H9 (cell line): ENCODE results near the gene WDR77. TPM values are rescaled to one million over a fixed set of nuclear protein-coding genes. Genes with fewer than 3 reads are reported as not detected.

Source experiments
- DNase-seq: peaks from one replicate; pipeline ENCODE4 v3.0.0-alpha.2; 2017
- H2AFZ ChIP-seq: one replicate; pipeline ENCODE4 v1.6.1; 2013; ENCODE audit warnings: mild to moderate bottlenecking, low read length, control low read depth, moderate library complexity
- H2AK5ac ChIP-seq: 2 replicates; pipeline ENCODE4 v1.6.1; 2013; ENCODE audit warnings: low read length, control low read depth, mixed read lengths; ENCODE audit not compliant: insufficient read length
- H2BK120ac ChIP-seq: one replicate; pipeline ENCODE4 v1.6.1; 2013; ENCODE audit warnings: low read depth, mild to moderate bottlenecking, low read length, control low read depth, inconsistent platforms; ENCODE audit not compliant: poor library complexity, severe bottlenecking
- H2BK12ac ChIP-seq: 2 replicates; pipeline ENCODE4 v1.6.1; 2013; ENCODE audit warnings: low read length, control low read depth, mixed read lengths, low read depth; ENCODE audit not compliant: insufficient read length
- H2BK15ac ChIP-seq: 2 replicates; pipeline ENCODE4 v1.6.1; 2013; ENCODE audit warnings: low read depth, low read length, control low read depth
- H2BK20ac ChIP-seq: one replicate; pipeline ENCODE4 v1.6.1; 2013; ENCODE audit warnings: low read depth, mild to moderate bottlenecking, low read length, control low read depth, inconsistent platforms; ENCODE audit not compliant: poor library complexity, severe bottlenecking
- H2BK5ac ChIP-seq: 2 replicates; pipeline ENCODE4 v1.6.1; 2013; ENCODE audit warnings: low read length, control low read depth, mixed read lengths; ENCODE audit not compliant: insufficient read length
- H3K14ac ChIP-seq: 2 replicates; pipeline ENCODE4 v1.6.1; 2013; ENCODE audit warnings: low read length, control low read depth; ENCODE audit not compliant: insufficient read depth
- H3K18ac ChIP-seq: 2 replicates; pipeline ENCODE4 v1.6.1; 2013; ENCODE audit warnings: low read depth, mild to moderate bottlenecking, mixed read lengths, low read length, control low read depth; ENCODE audit not compliant: insufficient read length
- H3K23ac ChIP-seq: 2 replicates; pipeline ENCODE4 v1.6.1; 2013; ENCODE audit warnings: low read length, control low read depth, mixed read lengths, low read depth; ENCODE audit not compliant: insufficient read length
- H3K23me2 ChIP-seq: 2 replicates; pipeline ENCODE4 v1.6.1; 2013; ENCODE audit warnings: low read depth, mild to moderate bottlenecking, mixed read lengths, low read length, control low read depth; ENCODE audit not compliant: insufficient read length, poor library complexity, severe bottlenecking
- H3K27ac ChIP-seq: 2 replicates; pipeline ENCODE4 v1.5.1; 2013; ENCODE audit warnings: low read length, control low read depth, mixed read lengths, low read depth; ENCODE audit not compliant: insufficient read length
- H3K27me3 ChIP-seq: 2 replicates; pipeline ENCODE4 v1.6.1; 2013; ENCODE audit warnings: low read length, control low read depth, inconsistent platforms; ENCODE audit not compliant: insufficient read depth
- H3K4ac ChIP-seq: 2 replicates; pipeline ENCODE4 v1.6.1; 2013; ENCODE audit warnings: low read depth, mild to moderate bottlenecking, control low read depth, inconsistent platforms, low read length, moderate library complexity
- H3K4me1 ChIP-seq: 2 replicates; pipeline ENCODE4 v1.6.1; 2013; ENCODE audit warnings: low read length, control low read depth, inconsistent platforms; ENCODE audit not compliant: insufficient read depth
- H3K4me2 ChIP-seq: 2 replicates; pipeline ENCODE4 v1.6.1; 2013; ENCODE audit warnings: low read length, control low read depth, mixed read lengths; ENCODE audit not compliant: insufficient read length, insufficient read depth
- H3K56ac ChIP-seq: 2 replicates; pipeline ENCODE4 v1.6.1; 2013; ENCODE audit warnings: low read depth, mild to moderate bottlenecking, mixed read lengths, low read length, control low read depth; ENCODE audit not compliant: insufficient read length
- H3K79me1 ChIP-seq: 2 replicates; pipeline ENCODE4 v1.6.1; 2013; ENCODE audit warnings: low read depth, mild to moderate bottlenecking, moderate library complexity, low read length, control low read depth, inconsistent platforms; ENCODE audit not compliant: insufficient read depth, poor library complexity, severe bottlenecking
- H3K79me2 ChIP-seq: 2 replicates; pipeline ENCODE4 v1.6.1; 2013; ENCODE audit warnings: low read length, control low read depth, inconsistent platforms; ENCODE audit not compliant: insufficient read depth
- H3K9ac ChIP-seq: 2 replicates; pipeline ENCODE4 v1.6.1; 2013; ENCODE audit warnings: low read length, control low read depth, mixed read lengths; ENCODE audit not compliant: insufficient read length; ENCODE audit errors: extremely low read depth
- H3K9me3 ChIP-seq: one replicate; pipeline ENCODE4 v1.6.1; 2013; ENCODE audit warnings: low read depth, low read length, inconsistent platforms; ENCODE audit not compliant: control insufficient read depth
- H3T11ph ChIP-seq: one replicate; pipeline ENCODE4 v1.6.1; 2013; ENCODE audit warnings: mild to moderate bottlenecking, low read length, control low read depth, inconsistent platforms
- H4K20me1 ChIP-seq: one replicate; pipeline ENCODE4 v1.6.1; 2013; ENCODE audit not compliant: control insufficient read depth, insufficient read length, insufficient read depth
- H4K5ac ChIP-seq: 2 replicates; pipeline ENCODE4 v1.6.1; 2013; ENCODE audit warnings: low read depth, mild to moderate bottlenecking, mixed read lengths, low read length, control low read depth; ENCODE audit not compliant: insufficient read length
- H4K8ac ChIP-seq: replicated peaks from 2 replicates; pipeline ENCODE4 v1.6.1; 2013; ENCODE audit warnings: low read length, control low read depth, mixed read lengths, low read depth; ENCODE audit not compliant: insufficient read length
- H4K91ac ChIP-seq: 2 replicates; pipeline ENCODE4 v1.6.1; 2013; ENCODE audit warnings: low read depth, mild to moderate bottlenecking, moderate library complexity, mixed read lengths, low read length, control low read depth; ENCODE audit not compliant: insufficient read length
- H3K27ac Mint-ChIP-seq, 3 experiments: 2 replicates in 2 of 3; 3 replicates in 1 of 3; pipeline ENCODE4 v1.8.0; 2020 to 2021; ENCODE audit warnings: mixed read lengths in 3 of 3, mild to moderate bottlenecking in 1 of 3, moderate library complexity in 1 of 3
- H3K27me3 Mint-ChIP-seq: 2 replicates; pipeline ENCODE4 v1.8.0; 2021; ENCODE audit warnings: low read depth, mild to moderate bottlenecking, moderate library complexity, mixed read lengths
- H3K36me3 Mint-ChIP-seq, 3 experiments: 2 replicates in 2 of 3; 3 replicates in 1 of 3; pipeline ENCODE4 v1.8.0; 2020 to 2021; ENCODE audit warnings: low read depth in 3 of 3, mixed read lengths in 3 of 3; ENCODE audit not compliant: insufficient read depth in 1 of 3
- H3K4me1 Mint-ChIP-seq, 2 experiments: 2 replicates each; pipeline ENCODE4 v1.8.0; 2020; ENCODE audit warnings: mixed read lengths in 2 of 2
- H3K4me3 Mint-ChIP-seq, 2 experiments: 2 replicates in 1 of 2; 3 replicates in 1 of 2; pipeline ENCODE4 v1.8.0; 2020 to 2021; ENCODE audit warnings: mild to moderate bottlenecking in 2 of 2, mixed read lengths in 2 of 2, moderate library complexity in 1 of 2
- H3K9me3 Mint-ChIP-seq, 2 experiments: 2 replicates in 1 of 2; 3 replicates in 1 of 2; pipeline ENCODE4 v1.8.0; 2020; ENCODE audit warnings: mild to moderate bottlenecking in 2 of 2, mixed read lengths in 2 of 2, moderate library complexity in 1 of 2
- WGBS: extraction: QIAGEN DNeasy Blood & Tissue Kit; methylation state at CpG from one replicate; pipeline ENCODE4 v1.1.7; 2013; ENCODE audit warnings: missing lambda C conversion rate, low lambda C conversion rate, mixed read lengths; ENCODE audit not compliant: insufficient read length; ENCODE audit errors: extremely low coverage; 5-methylcytosine and 5-hydroxymethylcytosine counted together
- total RNA-seq: library from RNA; stranded (reverse); gene quantifications from 2 replicates; pipeline ENCODE4 v1.2.1, GENCODE V29; 2021
- TF ChIP-seq, protein P1 (sequence below): fragments of 200-600 bp; sonication (generic); conservative IDR thresholded peaks from 3 replicates; pipeline ENCODE4 v1.8.0; 2021; ENCODE audit warnings: antibody characterized with exemption, mild to moderate bottlenecking

WDR77 gene
- total RNA-seq, 1 experiment from 2014 or later, result 70.9 TPM

DNA sequence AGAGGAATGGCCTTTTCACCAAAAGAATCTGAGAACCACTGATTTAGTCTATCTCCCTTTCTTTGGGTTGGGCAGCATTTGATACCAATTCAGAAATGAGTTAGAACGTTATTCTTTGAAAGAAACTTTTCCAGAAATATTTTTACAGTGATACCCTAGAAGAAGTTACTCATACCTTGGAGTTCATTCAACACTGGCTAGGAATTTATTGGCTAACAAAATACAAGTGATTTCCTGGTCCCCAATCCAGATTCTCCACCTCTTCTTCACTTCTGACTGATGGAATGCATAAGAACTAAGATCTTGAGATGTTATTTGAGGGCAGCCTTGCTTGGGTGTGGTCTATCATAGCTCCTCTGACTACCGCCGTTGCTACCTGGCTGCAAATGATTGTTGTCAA is 34.1 kb upstream of the WDR77 start:
- Histone ChIP-seq H4K91ac (no peak overlapping the region), H3K56ac (no peak overlapping the region), H4K20me1 (no peaks in the 10 kb centered on the region), H2BK20ac (no peak overlapping the region), H3K9ac (no peak overlapping the region), H2BK5ac (no peak overlapping the region), H4K5ac (no peak overlapping the region), H3K14ac (no peak overlapping the region), H2AFZ (no peak overlapping the region), H3K23ac (no peak overlapping the region), H3K18ac (no peak overlapping the region), H3K4me1 (no peaks in the 10 kb centered on the region), H3K27ac (no peak overlapping the region), H3K4me2 (no peak overlapping the region), H3T11ph (no peak overlapping the region), H3K9me3 (no peaks in the 10 kb centered on the region), H4K8ac (no peak overlapping the region), H3K27me3 (no peaks in the 10 kb centered on the region), H3K79me2 (no peaks in the 10 kb centered on the region), H2AK5ac (no peak overlapping the region), H3K23me2 (no peaks in the 10 kb centered on the region), H2BK15ac (no peak overlapping the region), H2BK12ac (no peak overlapping the region), H3K79me1 (no peaks in the 10 kb centered on the region), H3K4ac (no peak overlapping the region), H2BK120ac (no peak overlapping the region)
- Mint-ChIP-seq H3K9me3 (no peaks in the 10 kb centered on the region), H3K27ac (no peak overlapping the region), H3K4me3 (no peak overlapping the region), H3K4me1 (no peaks in the 10 kb centered on the region), H3K27me3 (no peaks in the 10 kb centered on the region), H3K36me3 (no peaks in the 10 kb centered on the region)
- no peak for DNase-seq
- TF ChIP-seq, protein P1, sequence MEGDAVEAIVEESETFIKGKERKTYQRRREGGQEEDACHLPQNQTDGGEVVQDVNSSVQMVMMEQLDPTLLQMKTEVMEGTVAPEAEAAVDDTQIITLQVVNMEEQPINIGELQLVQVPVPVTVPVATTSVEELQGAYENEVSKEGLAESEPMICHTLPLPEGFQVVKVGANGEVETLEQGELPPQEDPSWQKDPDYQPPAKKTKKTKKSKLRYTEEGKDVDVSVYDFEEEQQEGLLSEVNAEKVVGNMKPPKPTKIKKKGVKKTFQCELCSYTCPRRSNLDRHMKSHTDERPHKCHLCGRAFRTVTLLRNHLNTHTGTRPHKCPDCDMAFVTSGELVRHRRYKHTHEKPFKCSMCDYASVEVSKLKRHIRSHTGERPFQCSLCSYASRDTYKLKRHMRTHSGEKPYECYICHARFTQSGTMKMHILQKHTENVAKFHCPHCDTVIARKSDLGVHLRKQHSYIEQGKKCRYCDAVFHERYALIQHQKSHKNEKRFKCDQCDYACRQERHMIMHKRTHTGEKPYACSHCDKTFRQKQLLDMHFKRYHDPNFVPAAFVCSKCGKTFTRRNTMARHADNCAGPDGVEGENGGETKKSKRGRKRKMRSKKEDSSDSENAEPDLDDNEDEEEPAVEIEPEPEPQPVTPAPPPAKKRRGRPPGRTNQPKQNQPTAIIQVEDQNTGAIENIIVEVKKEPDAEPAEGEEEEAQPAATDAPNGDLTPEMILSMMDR, result no peak
- WGBS, result no CpG with 5 or more reads among the region's 3 CpGs
